IPS-NIHi7 (cell line): Measurements from ENCODE around the gene SF3A1.
A peak's percentile ranks its signal among the peaks of the same experiment; 100 is the strongest.
"Not testable (repeated sequence)": the region's sequence is repeated elsewhere in the genome, so short reads cannot be mapped to it uniquely, and the experiment has no call there.

ENCODE experiments used
- DNase-seq: peaks from one replicate; pipeline ENCODE4 v3.0.0; 2012; ENCODE audit warnings: mixed read lengths; ENCODE audit errors: extremely low spot score

Gene SF3A1

GRCh38 chr22:30348404-30348803 is 8.3 kb downstream of the SF3A1 start:
- no peak for DNase-seq

GRCh38 chr22:30347255-30347892 is 9.3 kb downstream of the SF3A1 start:
- no peak for DNase-seq

- no peak for DNase-seq
Observed at GRCh38 chr22:30344447-30345200, 12.1 kb downstream of the SF3A1 start.

GRCh38 chr22:30340911-30341685 is 15.6 kb downstream of the SF3A1 start:
- no peak for DNase-seq

- no peak for DNase-seq
Observed at GRCh38 chr22:30338802-30339201, 17.9 kb downstream of the SF3A1 start.

- DNase-seq = not testable (repeated sequence)
Observed at GRCh38 chr22:30338341-30338740, 18.4 kb downstream of the SF3A1 start.

- no peak for DNase-seq
Observed at GRCh38 chr22:30337461-30337778, 19.3 kb downstream of the SF3A1 start.

GRCh38 chr22:30336752-30337460 is 19.8 kb downstream of the SF3A1 start:
- DNase-seq = no peak

GRCh38 chr22:30335236-30335635 is 21.5 kb downstream of the SF3A1 start:
- no peak for DNase-seq

GRCh38 chr22:30334646-30335045 is 22.0 kb downstream of the SF3A1 start:
- DNase-seq = no peak

GRCh38 chr22:30333707-30334087 is 23.0 kb downstream of the SF3A1 start:
- DNase-seq = no peak

GRCh38 chr22:30332994-30333706 is 23.5 kb downstream of the SF3A1 start:
- no peak for DNase-seq

GRCh38 chr22:30332551-30332950 is 24.1 kb downstream of the SF3A1 start:
- no peak for DNase-seq

GRCh38 chr22:30328466-30329049 is 28.1 kb downstream of the SF3A1 start:
- DNase-seq = peak; percentile 23

- DNase-seq = peak; percentile 60
Observed at GRCh38 chr22:30327864-30328345, 28.8 kb downstream of the SF3A1 start.

GRCh38 chr22:30326706-30327362 is 29.9 kb downstream of the SF3A1 start, which contains the start of gene TBC1D10A:
TBC1D10A (minus strand) TSS chr22:30326941; CDS start chr22:30326881, 60 bp downstream.
- DNase-seq = peak; percentile 100

- DNase-seq = peak; percentile 69
Observed at GRCh38 chr22:30326255-30326705, 30.4 kb downstream of the SF3A1 start.

GRCh38 chr22:30325724-30326254 is 30.9 kb downstream of the SF3A1 start:
- no peak for DNase-seq

- peak; percentile 37 for DNase-seq
Observed at GRCh38 chr22:30325065-30325720, 31.5 kb downstream of the SF3A1 start.
